HG03103 (cell line): ENCODE results near the gene CIRBP.

Experiments used
- ATAC-seq: cut with Tn5 transposase; IDR thresholded peaks from one replicate; pipeline ENCODE4 v1.9.1; 2021; ENCODE audit warnings: low read depth; ENCODE audit not compliant: unreplicated experiment

Gene CIRBP

GRCh38 chr19:1254081-1254527, 15.0 kb upstream of the CIRBP start:
- no peak for ATAC-seq

GRCh38 chr19:1254530-1255185, 14.5 kb upstream of the CIRBP start:
- ATAC-seq = no peak

GRCh38 chr19:1255186-1256161, 13.7 kb upstream of the CIRBP start:
- no peak for ATAC-seq

GRCh38 chr19:1256646-1257474, 12.3 kb upstream of the CIRBP start:
- ATAC-seq = no peak

GRCh38 chr19:1257475-1258162, 11.5 kb upstream of the CIRBP start:
- no peak for ATAC-seq

DNA sequence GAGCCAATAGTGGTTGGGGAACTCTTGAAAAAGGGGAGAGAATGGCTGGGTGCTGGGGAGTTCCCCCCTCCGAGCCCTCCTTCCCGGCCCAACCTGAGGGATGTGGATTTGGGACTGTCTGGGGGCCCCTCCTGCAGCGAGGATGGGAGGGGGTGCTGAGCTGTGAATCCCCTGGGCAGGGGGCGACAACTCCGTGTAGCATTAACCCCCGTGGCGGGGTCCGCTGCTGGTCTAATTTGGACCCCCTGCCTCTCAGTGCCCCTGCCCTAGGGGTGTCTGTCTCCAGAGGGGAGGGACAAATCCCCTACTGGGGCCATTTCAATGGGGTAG, 11.0 kb upstream of the CIRBP start:
- ATAC-seq = no peak

DNA sequence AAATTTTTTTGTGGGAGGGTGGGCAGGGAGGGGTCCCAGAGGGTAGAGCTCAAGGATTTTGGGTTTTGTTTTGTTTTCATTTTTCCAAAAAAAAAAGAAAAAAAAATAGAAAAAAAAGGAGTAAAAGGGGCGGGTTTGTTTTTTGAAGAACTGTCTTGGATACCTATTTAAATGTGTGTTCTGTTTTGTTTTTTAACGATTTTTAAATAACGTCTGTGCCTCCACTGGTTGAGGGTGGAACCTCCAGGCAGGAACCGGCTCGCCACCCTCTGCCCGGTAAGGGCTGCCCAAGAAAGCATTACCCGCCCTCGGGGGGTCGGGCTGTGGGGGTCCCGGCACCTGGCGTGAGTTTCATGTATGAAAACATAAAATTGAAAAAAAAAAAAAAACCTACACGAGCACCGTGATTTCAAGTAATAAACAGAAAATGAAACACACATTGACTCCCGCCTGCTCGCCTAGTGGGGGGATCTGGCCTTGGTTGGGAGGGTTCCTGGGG, 10.4 kb upstream of the CIRBP start:
- no peak for ATAC-seq

DNA sequence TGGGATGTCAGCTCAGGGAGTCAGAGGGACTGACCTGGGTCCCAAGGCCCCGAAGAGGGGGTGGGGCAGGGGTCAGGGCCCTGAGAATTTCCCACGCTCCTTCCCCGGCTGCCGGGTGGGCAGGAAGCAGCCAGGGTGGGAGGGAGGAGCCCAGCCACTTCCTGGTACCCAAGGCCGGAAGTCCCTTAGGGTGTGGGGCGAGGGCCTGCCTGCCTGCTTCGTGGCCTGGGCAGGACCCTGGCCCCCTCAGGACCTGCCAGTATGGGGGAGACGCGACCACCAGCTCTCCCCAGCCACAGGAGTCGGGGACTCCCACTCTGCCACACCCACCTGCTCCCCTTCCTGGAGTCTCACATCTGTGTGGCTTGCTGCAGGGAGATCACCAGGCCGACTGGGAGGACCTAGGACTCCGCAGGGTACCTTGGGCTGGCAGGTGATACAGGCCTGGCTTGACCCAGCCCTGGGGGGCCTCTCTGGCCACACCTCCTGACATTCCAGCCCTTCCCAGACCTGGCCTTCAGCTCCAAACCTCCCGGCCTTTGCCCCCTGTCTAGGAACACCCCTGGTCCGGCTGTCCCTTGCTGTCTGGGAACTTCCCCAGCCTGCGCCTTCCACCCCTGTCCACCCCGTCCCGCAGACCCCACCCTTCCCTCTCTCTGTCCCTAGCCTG, 9.8 kb upstream of the CIRBP start:
- peak; percentile 29 for ATAC-seq

- ATAC-seq = no peak
Observed at GRCh38 chr19:1259876-1260748, 9.0 kb upstream of the CIRBP start.

DNA sequence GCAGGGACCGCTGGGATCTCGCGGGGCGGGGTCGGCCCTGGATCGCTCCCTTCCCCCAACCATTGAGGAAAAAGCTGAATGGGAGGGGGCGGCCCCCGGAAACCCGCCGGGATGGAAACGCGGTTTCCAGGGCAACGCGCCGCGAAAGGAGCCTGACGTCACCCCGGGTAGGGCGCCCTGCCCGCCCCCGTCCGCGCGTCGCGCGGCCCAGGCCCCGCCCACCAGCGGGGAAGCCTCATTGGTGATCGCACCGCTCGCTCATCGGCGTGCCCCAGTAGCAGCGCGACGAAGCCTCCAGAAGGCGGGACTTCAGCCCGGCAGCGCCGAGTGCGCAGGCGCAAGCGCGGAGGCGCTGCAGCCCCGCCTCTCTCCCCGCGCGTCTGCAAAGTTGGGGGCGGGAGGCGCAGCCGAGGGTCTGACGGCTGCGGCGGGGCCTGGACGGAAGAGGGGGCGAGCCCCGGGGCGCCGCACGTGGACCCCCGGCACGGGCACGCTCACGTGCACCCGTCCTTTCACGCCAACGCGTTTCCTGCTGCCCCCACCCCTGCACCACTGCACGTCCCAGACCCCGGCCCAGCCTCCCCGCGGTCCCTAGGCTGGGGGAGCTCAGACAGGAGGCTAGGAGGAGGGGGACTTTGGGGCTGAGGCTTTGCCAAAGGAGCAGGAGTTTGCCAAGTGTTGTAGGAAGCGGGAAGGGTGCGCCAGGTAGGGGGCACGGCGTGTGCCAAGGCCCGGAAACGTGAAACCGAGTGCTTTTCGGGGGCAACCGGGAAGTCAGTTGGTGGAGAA, 8.2 kb upstream of the CIRBP start:
- ATAC-seq = peak; percentile 54

DNA sequence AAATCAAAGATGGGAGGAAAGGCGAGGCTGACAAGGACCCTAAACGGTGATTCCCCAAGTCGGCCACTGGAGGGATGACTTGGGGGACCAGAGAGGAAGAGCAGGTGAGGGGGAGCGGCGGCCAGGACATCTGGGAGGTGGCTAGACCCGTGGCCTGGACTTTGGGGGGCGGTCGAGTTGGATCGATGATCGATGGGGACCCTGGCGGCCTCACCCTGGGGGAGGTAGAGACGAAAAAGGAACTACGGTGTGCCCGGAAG, 7.7 kb upstream of the CIRBP start:
- ATAC-seq = no peak

DNA sequence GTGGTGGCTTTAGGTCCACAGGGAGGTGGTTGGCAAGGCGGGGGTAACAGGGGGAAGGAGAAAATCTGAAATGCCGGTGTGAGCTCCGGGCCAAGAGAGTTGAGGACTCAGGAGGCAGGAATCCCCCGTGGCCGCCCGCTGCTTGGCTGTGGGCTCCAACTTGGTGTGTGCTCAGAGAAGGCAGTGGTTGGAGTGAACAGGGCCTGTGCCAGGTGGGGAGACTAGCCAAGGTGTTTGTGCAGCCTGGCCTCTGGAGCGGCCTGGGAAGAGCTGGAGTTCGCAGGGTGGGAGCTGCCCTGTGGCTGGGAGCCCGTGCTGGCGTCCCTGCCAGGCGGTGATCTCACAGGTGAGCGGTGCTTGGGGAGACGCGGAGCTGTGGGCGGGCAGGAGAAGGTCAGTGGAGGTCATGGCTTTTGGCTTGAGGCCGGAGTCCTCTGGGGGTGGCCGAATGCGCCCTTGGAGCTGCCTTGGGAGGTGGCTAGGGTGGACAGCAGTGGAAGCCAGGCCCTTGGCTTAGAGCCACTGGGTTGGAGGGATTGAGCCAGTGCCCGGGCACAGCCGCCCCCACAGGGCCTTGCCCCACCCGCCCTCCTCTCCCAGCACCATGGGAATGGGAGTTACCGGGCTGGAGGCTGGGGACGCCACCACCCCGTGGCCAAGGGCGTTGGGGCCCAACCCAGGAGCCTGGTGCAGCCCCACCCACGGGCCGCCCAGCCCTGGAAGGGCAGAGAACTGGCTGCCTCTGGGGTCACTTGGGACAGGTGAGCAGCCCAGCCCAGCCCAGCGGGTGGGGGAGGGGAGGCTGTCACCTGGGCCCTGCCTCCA, 7.1 kb upstream of the CIRBP start:
- no peak for ATAC-seq

GRCh38 chr19:1262623-1263123, 6.5 kb upstream of the CIRBP start:
- ATAC-seq = no peak

DNA sequence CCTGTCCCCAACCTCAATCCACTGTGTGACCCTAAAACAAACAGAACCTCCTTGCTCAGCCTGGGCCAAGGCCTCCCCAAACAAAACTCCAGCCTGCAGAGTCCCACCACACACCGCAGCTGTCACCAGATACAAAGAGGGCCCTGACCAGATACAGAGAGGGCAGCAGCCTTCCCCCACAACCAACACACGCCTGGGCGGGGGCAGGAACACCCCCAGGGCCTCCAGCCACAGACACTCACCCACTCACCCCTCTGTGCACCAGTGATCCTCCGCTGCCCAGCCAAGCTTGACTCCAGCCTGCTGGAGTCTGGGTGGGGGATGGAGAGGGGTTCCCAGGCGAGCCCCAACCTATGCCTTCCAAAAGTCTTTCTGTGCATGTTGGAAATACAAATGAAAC, 5.9 kb upstream of the CIRBP start:
- ATAC-seq = no peak

- no peak for ATAC-seq
Observed at GRCh38 chr19:1264801-1265614, 4.1 kb upstream of the CIRBP start.

DNA sequence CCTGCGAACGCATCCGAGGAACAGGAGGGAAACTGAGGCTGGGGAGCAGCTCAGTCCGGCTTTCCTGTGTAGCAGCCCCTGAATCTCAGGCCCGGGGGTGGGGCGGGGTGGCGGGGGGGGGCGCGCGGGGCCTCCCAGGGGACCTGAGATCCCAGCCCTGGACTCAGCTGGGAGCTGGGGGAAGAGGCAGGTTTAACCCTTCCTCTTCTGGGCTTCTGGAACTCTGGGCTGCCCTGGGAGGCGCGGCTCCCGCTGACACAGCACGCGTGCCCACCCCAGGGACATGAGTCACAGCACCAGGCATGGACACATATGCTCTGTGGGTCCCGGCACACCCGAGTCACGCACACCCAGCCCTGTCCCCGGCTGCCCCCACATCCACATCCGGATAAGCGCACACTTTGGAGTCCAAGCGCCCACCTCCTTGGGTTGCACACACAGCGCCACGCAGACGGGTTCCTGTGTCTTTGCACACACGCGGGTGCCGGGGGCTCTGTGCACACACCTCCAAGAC, 3.5 kb upstream of the CIRBP start:
- ATAC-seq = no peak
